ENCODE data around the gene SYNE3.

Gene SYNE3

GRCh38 chr14:95486875-95487668 is 29.4 kb downstream of the SYNE3 start:
- no peak for DNase-seq (ENCODE audit: low read depth)
- no peak for TF ChIP-seq CTCF (conservative IDR thresholded peaks at IDR 0.05; ENCODE audit: control insufficient read depth, insufficient read depth, low read depth, low read length)
- no peak overlapping the region for H3K4me3 ChIP-seq (ENCODE audit: control insufficient read depth, low read depth, low read length)

GRCh38 chr14:95485222-95485819 is 31.1 kb downstream of the SYNE3 start:
- no peak overlapping the region for H3K4me3 ChIP-seq (ENCODE audit: control insufficient read depth, low read depth, low read length)
- TF ChIP-seq CTCF (conservative IDR thresholded peaks at IDR 0.05; ENCODE audit: control insufficient read depth, insufficient read depth, low read depth, low read length), result no peak
- DNase-seq (ENCODE audit: low read depth), result peak; percentile 27

- TF ChIP-seq CTCF (conservative IDR thresholded peaks at IDR 0.05; ENCODE audit: control insufficient read depth, insufficient read depth, low read depth, low read length), result no peak
- H3K4me3 ChIP-seq (ENCODE audit: control insufficient read depth, low read depth, low read length), result no peak overlapping the region
- no peak for DNase-seq (ENCODE audit: low read depth)
Measured at GRCh38 chr14:95484296-95484695, 32.2 kb downstream of the SYNE3 start.

GRCh38 chr14:95483309-95484165 is 32.9 kb downstream of the SYNE3 start:
- DNase-seq (ENCODE audit: low read depth), result peak; percentile 98
- H3K4me3 ChIP-seq (ENCODE audit: control insufficient read depth, low read depth, low read length), result no peak overlapping the region
- no peak for TF ChIP-seq CTCF (conservative IDR thresholded peaks at IDR 0.05; ENCODE audit: control insufficient read depth, insufficient read depth, low read depth, low read length)

- no peak for DNase-seq (ENCODE audit: low read depth)
- no peak for TF ChIP-seq CTCF (conservative IDR thresholded peaks at IDR 0.05; ENCODE audit: control insufficient read depth, insufficient read depth, low read depth, low read length)
- no peak overlapping the region for H3K4me3 ChIP-seq (ENCODE audit: control insufficient read depth, low read depth, low read length)
Measured at GRCh38 chr14:95482627-95483308, 33.7 kb downstream of the SYNE3 start.

- TF ChIP-seq CTCF (conservative IDR thresholded peaks at IDR 0.05; ENCODE audit: control insufficient read depth, insufficient read depth, low read depth, low read length), result no peak
- DNase-seq (ENCODE audit: low read depth), result no peak
- no peak overlapping the region for H3K4me3 ChIP-seq (ENCODE audit: control insufficient read depth, low read depth, low read length)
Measured at GRCh38 chr14:95481391-95482022, 34.9 kb downstream of the SYNE3 start.

All from fibroblast of mammary gland (primary cell).